HEK293T (cell line): ENCODE measurements around the gene NHS.
A peak's percentile ranks its signal among the peaks of the same experiment; 100 is the strongest.
"Not testable (repeated sequence)": the region's sequence is repeated elsewhere in the genome, so short reads cannot be mapped to it uniquely, and the experiment has no call there.

Experiments
- CTCF ChIA-PET: fragments of 350-600 bp; formaldehyde crosslinking; extraction: SDS; loops from one replicate; lab custom pipeline; 2021; ENCODE audit warnings: antibody characterized with exemption, inconsistent platforms; lab: Yijun Ruan, JAX
- POLR2A ChIA-PET: fragments of 350-600 bp; formaldehyde crosslinking; extraction: SDS; loops from one replicate; lab custom pipeline; 2020; ENCODE audit warnings: antibody characterized with exemption, inconsistent platforms; lab: Yijun Ruan, JAX
- DNase-seq: peaks from one replicate; pipeline ENCODE4 v3.0.0; 2012; ENCODE audit warnings: mixed read lengths; ENCODE audit errors: extremely low spot score
- ARNT ChIP-seq: fragments of 450-650 bp; IDR thresholded peaks from 2 replicates; pipeline ENCODE4 v1.6.1; 2017; ENCODE audit warnings: mild to moderate bottlenecking
- BHLHE40 ChIP-seq: fragments of 450-650 bp; IDR thresholded peaks from 2 replicates; pipeline ENCODE4 v1.6.1; 2016; ENCODE audit warnings: mild to moderate bottlenecking, moderate library complexity, borderline replicate concordance
- CTBP1 ChIP-seq: fragments of 450-650 bp; IDR thresholded peaks from 2 replicates; pipeline ENCODE4 v1.6.1; 2016; ENCODE audit warnings: borderline replicate concordance
- ELF4 ChIP-seq: fragments of 450-650 bp; IDR thresholded peaks from 2 replicates; pipeline ENCODE4 v1.6.1; 2017; ENCODE audit warnings: antibody characterized with exemption
- FOXA1 ChIP-seq: fragments of 450-650 bp; IDR thresholded peaks from 2 replicates; pipeline ENCODE4 v1.6.1; 2016; ENCODE audit warnings: mild to moderate bottlenecking
- FOXK2 ChIP-seq: fragments of 450-650 bp; IDR thresholded peaks from 2 replicates; pipeline ENCODE4 v1.6.1; 2016; ENCODE audit warnings: mild to moderate bottlenecking
- FOXM1 ChIP-seq: fragments of 450-650 bp; IDR thresholded peaks from 2 replicates; pipeline ENCODE4 v1.6.1; 2017; ENCODE audit warnings: mild to moderate bottlenecking, borderline replicate concordance
- HDGF ChIP-seq: fragments of 450-650 bp; IDR thresholded peaks from 2 replicates; pipeline ENCODE4 v1.6.1; 2017; ENCODE audit warnings: antibody characterized with exemption, borderline replicate concordance
- L3MBTL2 ChIP-seq: fragments of 450-650 bp; conservative IDR thresholded peaks from 2 replicates; pipeline ENCODE4 v1.6.1; 2016; ENCODE audit warnings: mild to moderate bottlenecking
- LEF1 ChIP-seq: fragments of 450-650 bp; IDR thresholded peaks from 2 replicates; pipeline ENCODE4 v1.6.1; 2017; ENCODE audit warnings: mild to moderate bottlenecking, borderline replicate concordance
- NFRKB ChIP-seq: fragments of 450-650 bp; IDR thresholded peaks from 2 replicates; pipeline ENCODE4 v1.6.1; 2016; ENCODE audit warnings: mild to moderate bottlenecking, moderate library complexity
- SP1 ChIP-seq: fragments of 450-650 bp; IDR thresholded peaks from 2 replicates; pipeline ENCODE4 v1.6.1; 2017
- SUZ12 ChIP-seq: fragments of 450-650 bp; IDR thresholded peaks from 2 replicates; pipeline ENCODE4 v1.6.1; 2016; ENCODE audit warnings: mild to moderate bottlenecking
- TARDBP ChIP-seq: fragments of 450-650 bp; IDR thresholded peaks from 2 replicates; pipeline ENCODE4 v1.6.1; 2016
- ZNF384 ChIP-seq: fragments of 450-650 bp; IDR thresholded peaks from 2 replicates; pipeline ENCODE4 v1.6.1; 2016
- TF ChIP-seq, protein P1 (sequence below): fragments of 450-650 bp; IDR thresholded peaks from 2 replicates; pipeline ENCODE4 v1.6.1; 2016

NHS gene

GRCh38 chrX:17501746-17502145, 126.7 kb downstream of the NHS start:
- POLR2A ChIA-PET, result no interaction called here
- no peak for TF ChIP-seq SUZ12
- no peak for DNase-seq
- CTCF ChIA-PET, result no interaction called here

DNA sequence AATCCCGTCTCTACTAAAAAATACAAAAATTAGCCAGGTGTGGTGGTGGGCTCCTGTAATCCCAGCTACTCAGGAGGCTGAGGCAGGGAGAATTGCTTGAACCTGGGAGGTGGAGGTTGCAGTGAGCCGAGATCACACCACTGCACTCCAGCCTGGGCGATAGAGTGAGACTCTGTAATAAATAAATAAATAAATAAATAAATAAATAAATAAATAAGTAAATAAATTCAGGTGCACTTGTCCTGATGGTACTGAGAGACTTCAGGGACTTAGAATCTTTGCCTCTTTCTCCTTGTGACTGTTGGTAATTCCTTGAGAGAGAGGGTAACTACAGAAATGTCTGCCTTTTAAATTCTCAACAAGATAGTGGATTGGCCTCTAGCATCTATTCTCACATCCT, 131.4 kb downstream of the NHS start:
- DNase-seq, CTCF ChIA-PET, POLR2A ChIA-PET: not testable (repeated sequence)

- no peak for DNase-seq
- ChIA-PET POLR2A (no interaction called here), CTCF (no interaction called here)
- no peak for TF ChIP-seq NFRKB
- no peak for TF ChIP-seq FOXM1
- TF ChIP-seq SP1, result no peak
- TF ChIP-seq ARNT, result no peak
- no peak for TF ChIP-seq ZNF384
- TF ChIP-seq L3MBTL2, result no peak
- no peak for TF ChIP-seq TARDBP
- TF ChIP-seq LEF1, result no peak
- no peak for TF ChIP-seq ELF4
- no peak for TF ChIP-seq BHLHE40
- TF ChIP-seq HDGF, result no peak
These were observed 136.6 kb downstream of the NHS start for GRCh38 chrX:17511556-17511955.

- no peak for DNase-seq
- no peak for TF ChIP-seq FOXA1
- CTCF ChIA-PET, result no interaction called here
- POLR2A ChIA-PET, result no interaction called here
These were observed 144.4 kb downstream of the NHS start for GRCh38 chrX:17519358-17519757.

GRCh38 chrX:17520016-17520615, 145.1 kb downstream of the NHS start:
- ChIA-PET POLR2A (no interaction called here), CTCF (no interaction called here)
- no peak for DNase-seq
- no peak for TF ChIP-seq FOXM1
- TF ChIP-seq FOXA1, result no peak
- no peak for TF ChIP-seq SUZ12
- TF ChIP-seq SP1, result no peak
- no peak for TF ChIP-seq ZNF384
- no peak for TF ChIP-seq TARDBP
- no peak for TF ChIP-seq ELF4
- TF ChIP-seq, protein P1, sequence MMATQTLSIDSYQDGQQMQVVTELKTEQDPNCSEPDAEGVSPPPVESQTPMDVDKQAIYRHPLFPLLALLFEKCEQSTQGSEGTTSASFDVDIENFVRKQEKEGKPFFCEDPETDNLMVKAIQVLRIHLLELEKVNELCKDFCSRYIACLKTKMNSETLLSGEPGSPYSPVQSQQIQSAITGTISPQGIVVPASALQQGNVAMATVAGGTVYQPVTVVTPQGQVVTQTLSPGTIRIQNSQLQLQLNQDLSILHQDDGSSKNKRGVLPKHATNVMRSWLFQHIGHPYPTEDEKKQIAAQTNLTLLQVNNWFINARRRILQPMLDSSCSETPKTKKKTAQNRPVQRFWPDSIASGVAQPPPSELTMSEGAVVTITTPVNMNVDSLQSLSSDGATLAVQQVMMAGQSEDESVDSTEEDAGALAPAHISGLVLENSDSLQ, result no peak
- no peak for TF ChIP-seq BHLHE40
- TF ChIP-seq HDGF, result no peak
- TF ChIP-seq L3MBTL2, result no peak

GRCh38 chrX:17521871-17522693, 147.1 kb downstream of the NHS start:
- DNase-seq, result peak; percentile 45
- ChIA-PET POLR2A (no interaction called here), CTCF (no interaction called here)
- TF ChIP-seq TARDBP (no peak), ZNF384 (no peak), FOXA1 (no peak), CTBP1 (no peak), FOXM1 (no peak), L3MBTL2 (no peak), HDGF (no peak), ARNT (no peak), LEF1 (no peak), FOXK2 (no peak), SUZ12 (no peak), BHLHE40 (no peak), ELF4 (no peak)
- TF ChIP-seq, protein P1, result no peak

- DNase-seq, result no peak
- TF ChIP-seq FOXA1 (no peak), BHLHE40 (no peak), NFRKB (no peak), L3MBTL2 (no peak), HDGF (no peak), FOXK2 (no peak), SUZ12 (no peak), LEF1 (no peak)
- CTCF ChIA-PET, result no interaction called here
- POLR2A ChIA-PET, result no interaction called here
These were observed 150.3 kb downstream of the NHS start for GRCh38 chrX:17525266-17525665.
